Adrenal gland (tissue), 12 donors: ENCODE measurements around the gene PPP6R2. TPM values are rescaled to one million over a fixed set of nuclear protein-coding genes. Genes with fewer than 3 reads are reported as not detected.

Source experiments
- DNase-seq, 7 donors: peaks; one replicate each; pipeline ENCODE4 v3.0.0-alpha.2; 2019 to 2020
- H3K27ac ChIP-seq, 5 donors: fragments of 200-600 bp; sonication (generic) in 4 of 5; 1 replicate in 3 of 5; 2 replicates in 2 of 5; pipeline versions ENCODE4 v1.5.1 to v1.8.0; 2016 to 2020; ENCODE audit warnings: mild to moderate bottlenecking in 1 of 5
- H3K27me3 ChIP-seq: fragments of 200-600 bp; 2 replicates; pipeline ENCODE4 v1.8.0; 2021
- H3K36me3 ChIP-seq, 2 donors: fragments of 200-600 bp; replicated peaks in 1 of 2; 1 replicate in 1 of 2; 2 replicates in 1 of 2; pipeline versions ENCODE4 v1.5.1 to v1.8.0; 2018 to 2022
- H3K4me1 ChIP-seq, 2 donors: fragments of 200-600 bp; replicated peaks in 1 of 2; 1 replicate in 1 of 2; 2 replicates in 1 of 2; pipeline versions ENCODE4 v1.5.1 to v1.8.0; 2018 to 2021
- H3K4me3 ChIP-seq, 4 donors: fragments of 200-600 bp; sonication (generic) in 3 of 4; one replicate each; pipeline ENCODE4 v1.5.1; 2016 to 2018
- H3K9me3 ChIP-seq, 3 donors: fragments of 200-600 bp; sonication (generic) in 1 of 3; replicated peaks in 1 of 3; 1 replicate in 2 of 3; 2 replicates in 1 of 3; pipeline versions ENCODE4 v1.5.1 to v1.8.0; 2016 to 2021
- CTCF ChIP-seq, 6 experiments: fragments of 450-650 bp in 4 of 6; fragments of 200-600 bp in 2 of 6; sonication (generic) in 1 of 6; IDR thresholded peaks; 1 replicate in 5 of 6; 2 replicates in 1 of 6; pipeline versions ENCODE4 v1.5.1 to v1.8.0; 2016 to 2021; ENCODE audit warnings: antibody characterized with exemption in 6 of 6, mild to moderate bottlenecking in 2 of 6, moderate library complexity in 1 of 6
- POLR2A ChIP-seq, 2 donors: fragments of 450-650 bp; IDR thresholded peaks; one replicate each; pipeline ENCODE4 v1.6.1; 2017; ENCODE audit warnings: antibody characterized with exemption in 2 of 2, mild to moderate bottlenecking in 2 of 2, moderate library complexity in 1 of 2
- WGBS, 4 donors: extraction: QIAGEN DNeasy Blood & Tissue Kit in 2 of 4; methylation state at CpG; one replicate each; pipeline versions ENCODE4 v1.1.5 to v1.1.7; 2013 to 2017; 5-methylcytosine and 5-hydroxymethylcytosine counted together
- intact Hi-C, 2 donors: fragments of 100-400 bp; cut with DNase I; formaldehyde crosslinking; loops; one replicate each; pipeline versions ENCODE4 v1.14.1 to v1.15.0; 2022 to 2023
- polyA plus RNA-seq, 3 donors: library from polyadenylated mRNA; stranded (reverse); fragments of 200-250 nt in 2 of 3; fragments of 350-450 nt in 1 of 3; fragmentation: Illumina TruSeq in 1 of 3; extraction: RNeasy Lipid Tissue Mini Kit (QIAGEN cat#74804) in 1 of 3; gene quantifications; one replicate each; pipeline ENCODE4 v1.2.3, GENCODE V29; 2013 to 2014
- total RNA-seq, 9 donors: library from RNA; depleted of rRNA in 4 of 9; stranded (reverse); fragments of >200 nt in 4 of 9; fragments of 120-200 nt in 1 of 9; fragmentation: NEBNext Ultra II Directional in 1 of 9; extraction: Animal tissue kit (Norgen Biotek cat#: 25700) in 1 of 9; gene quantifications; one replicate each; pipeline versions ENCODE4 v1.1.0 to v1.2.4, GENCODE V29; 2013 to 2023
- donor health status: healthy with polysubstance abuse.
- donor health status: Bipolar disorder and iron deficiency.
- donor health status: DM: yes; HTN: yes; CAD: no.
- donor health status: DM: no; HTN: no; CAD: no.
- donor health status: DM: no; HTN: no; CAD: no.
- donor health status: DM: yes; HTN: yes; CAD: no.

PPP6R2 gene
- total and polyA plus RNA-seq, 12 donors: 19.6 to 129 (median 73.0) TPM

GRCh38 chr22:50441428-50441993 lies 98.4 kb downstream of the PPP6R2 start:
- no peak overlapping the region for H3K4me3 ChIP-seq
- H3K36me3 ChIP-seq: peaks cover 0 to 72% of the 10 kb centered on the region in 2 donors
- no peaks in the 10 kb centered on the region for H3K27me3 ChIP-seq
- no peak overlapping the region for H3K27ac ChIP-seq
- intact Hi-C loops: no loop called here
- H3K9me3 ChIP-seq: no peaks in the 10 kb centered on the region
- no peak for TF ChIP-seq POLR2A (IDR thresholded peaks at IDR 0.05)
- DNase-seq: no peak
- peaks cover 10 to 17% of the 10 kb centered on the region in 2 donors for H3K4me1 ChIP-seq
- WGBS, 4 donors: 89 to 93% (median 91%) methylated on average over 7 to 17 of the region's 17 CpGs

- H3K4me3 ChIP-seq: no peak overlapping the region
- H3K36me3 ChIP-seq: peaks cover 0 to 72% of the 10 kb centered on the region in 2 donors
- 83 to 93% (median 89%) methylated on average over 5 to 15 of the region's 15 CpGs for WGBS, 4 donors
- DNase-seq: no peak
- intact Hi-C loops: no loop called here
- H3K27ac ChIP-seq: peak overlapping the region in 3 of 5 donors; percentile 62 to 82 (median 79)
- no peaks in the 10 kb centered on the region for H3K27me3 ChIP-seq
- peaks cover 10 to 17% of the 10 kb centered on the region in 2 donors for H3K4me1 ChIP-seq
- H3K9me3 ChIP-seq: no peaks in the 10 kb centered on the region
- no peak for TF ChIP-seq POLR2A (IDR thresholded peaks at IDR 0.05)
- no peak for TF ChIP-seq CTCF (IDR thresholded peaks at IDR 0.05)
Measured at GRCh38 chr22:50443197-50443596, 100.1 kb downstream of the PPP6R2 start.

- Histone ChIP-seq H3K36me3 (peaks cover 0 to 72% of the 10 kb centered on the region in 2 donors), H3K27ac (peak overlapping the region in 4 of 5 donors; percentile 62 to 82 (median 72))
- peak in 1 of 7 donors; percentile 77 for DNase-seq
Measured at GRCh38 chr22:50443801-50444625, 100.9 kb downstream of the PPP6R2 start.

GRCh38 chr22:50444663-50445062 lies 101.5 kb downstream of the PPP6R2 start:
- Histone ChIP-seq H3K4me1 (peaks cover 10 to 17% of the 10 kb centered on the region in 2 donors), H3K27ac (peak overlapping the region in 4 of 5 donors; percentile 59 to 79 (median 63)), H3K36me3 (peaks cover 0 to 66% of the 10 kb centered on the region in 2 donors), H3K4me3 (no peak overlapping the region), H3K27me3 (no peaks in the 10 kb centered on the region), H3K9me3 (no peaks in the 10 kb centered on the region)
- WGBS, 4 donors: 70 to 88% (median 75%) methylated on average over 4 to 5 of the region's 5 CpGs
- TF ChIP-seq POLR2A (IDR thresholded peaks at IDR 0.05) (no peak), CTCF (IDR thresholded peaks at IDR 0.05) (no peak)
- intact Hi-C loops: no loop called here
- peak; percentile 69 to 90 (median 89) for DNase-seq

More at GRCh38 chr22:50443801-50444625, 100.9 kb downstream of the PPP6R2 start:
- Histone ChIP-seq H3K4me3 (no peak overlapping the region), H3K9me3 (no peaks in the 10 kb centered on the region), H3K27me3 (no peaks in the 10 kb centered on the region), H3K4me1 (peaks cover 10 to 17% of the 10 kb centered on the region in 2 donors)
- intact Hi-C loops: no loop called here
- no peak for TF ChIP-seq POLR2A (IDR thresholded peaks at IDR 0.05)
- TF ChIP-seq CTCF (IDR thresholded peaks at IDR 0.05): no peak
- 56 to 70% (median 65%) methylated on average over 18 to 28 of the region's 28 CpGs for WGBS, 4 donors
